ENCODE results near the gene ZNF892.

Gene ZNF892

DNA sequence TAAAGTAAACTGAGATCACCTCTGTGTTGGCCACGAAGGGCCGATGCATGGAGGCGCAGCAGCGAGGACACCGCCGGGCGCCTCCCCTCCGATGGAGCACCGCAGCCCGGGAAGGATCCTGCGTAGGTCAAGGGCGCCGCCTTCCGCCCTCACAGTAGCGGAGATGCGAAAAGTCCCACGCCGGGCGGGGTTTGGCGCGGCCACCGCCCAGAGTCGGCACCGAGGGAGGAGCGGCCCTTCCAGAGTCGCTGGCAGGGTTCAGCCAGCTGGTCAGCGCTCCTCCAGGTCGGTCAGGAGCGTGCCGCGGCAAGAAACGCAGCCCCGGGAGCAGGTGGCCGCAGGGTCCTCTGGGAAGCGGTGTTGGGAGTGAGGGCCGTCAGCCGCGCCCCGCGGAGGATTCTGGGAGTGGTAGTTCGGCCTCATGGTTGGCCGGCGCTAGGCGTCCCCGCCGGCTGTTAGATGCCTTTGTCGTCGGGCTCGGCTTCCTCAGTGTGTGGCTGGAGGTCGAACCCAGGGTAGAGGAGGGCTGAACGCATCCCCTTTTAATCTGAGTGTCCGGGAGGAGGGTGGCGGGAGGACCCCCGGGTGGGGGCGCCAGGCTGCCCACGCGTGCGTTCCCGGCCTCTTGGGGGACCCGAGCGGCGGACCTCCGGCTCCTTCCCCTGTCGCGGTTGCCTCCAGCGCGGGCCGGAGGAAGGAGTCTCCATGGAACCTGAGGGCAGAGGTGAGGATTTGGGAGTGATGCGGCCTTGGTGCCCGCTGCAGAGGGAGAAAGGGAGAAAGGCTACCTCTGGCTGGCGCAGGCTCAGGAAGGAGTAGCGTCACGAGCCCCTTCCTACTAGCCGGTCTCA is at the start of gene ZNF892:
TSS of gene ZNF892 (plus strand) at position 411 of the 851 bp plus-strand sequence. CDS start at position 706, 295 bp downstream.
- peak; percentile 46 to 94 (median 87) for DNase-seq

DNA sequence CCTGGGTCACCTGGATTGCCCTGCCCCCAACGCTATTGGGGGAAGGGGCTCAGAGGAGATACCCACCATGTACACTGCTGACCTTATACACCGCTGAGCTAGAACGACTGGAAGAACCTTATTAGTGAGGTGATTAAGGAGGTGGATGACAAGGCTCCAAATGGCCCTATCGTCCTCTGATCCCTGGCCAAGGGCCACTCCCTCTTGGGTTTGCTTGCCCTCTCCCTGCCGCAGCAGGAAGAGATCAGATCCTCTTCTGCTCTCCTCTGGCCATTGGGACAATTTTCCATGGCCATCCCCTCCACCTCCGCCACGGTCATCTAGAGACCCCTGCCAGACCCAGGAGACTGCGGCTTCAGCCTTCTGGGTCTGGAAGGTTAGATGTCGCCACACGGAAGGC is 48.9 kb upstream of the ZNF892 start:
- DNase-seq, result no peak

DNA sequence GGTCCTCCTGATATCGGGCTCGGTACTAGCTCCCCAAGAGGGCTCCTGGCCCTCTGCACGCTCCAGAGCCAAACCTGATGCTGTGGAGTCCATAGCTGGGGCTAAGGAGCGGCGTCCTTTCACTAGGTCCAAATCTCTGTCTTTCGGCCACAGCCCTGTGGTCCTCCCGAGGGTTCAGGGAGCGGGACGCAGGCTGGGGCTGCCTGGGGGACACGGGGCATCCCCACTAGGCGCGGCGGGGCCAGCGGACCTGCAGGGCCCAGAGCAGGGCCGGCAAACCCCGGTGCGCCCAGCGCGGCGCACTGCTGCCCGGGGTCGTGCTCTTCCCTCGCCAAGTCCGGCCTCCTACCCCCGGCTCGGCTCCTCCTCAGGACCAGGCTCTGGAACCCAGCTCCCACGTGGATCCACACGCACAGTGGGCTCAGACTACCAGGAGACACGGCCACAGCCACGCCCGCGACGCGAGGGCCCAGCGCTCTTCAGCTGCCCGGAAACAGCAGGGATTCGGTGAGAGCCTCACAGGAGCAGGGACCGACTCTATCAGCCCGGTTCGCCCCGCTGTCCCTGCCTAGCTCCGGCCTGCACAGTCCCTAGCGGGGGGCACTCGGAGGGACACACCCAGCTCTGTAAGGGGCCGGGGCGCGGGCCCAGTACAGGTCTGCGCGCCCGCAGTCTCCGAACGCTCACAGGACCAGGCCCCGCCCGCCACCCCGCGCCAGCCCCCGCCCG is 48.3 kb upstream of the ZNF892 start:
- DNase-seq, result peak in 48 of 58 donors; percentile 5 to 77 (median 42)

DNA sequence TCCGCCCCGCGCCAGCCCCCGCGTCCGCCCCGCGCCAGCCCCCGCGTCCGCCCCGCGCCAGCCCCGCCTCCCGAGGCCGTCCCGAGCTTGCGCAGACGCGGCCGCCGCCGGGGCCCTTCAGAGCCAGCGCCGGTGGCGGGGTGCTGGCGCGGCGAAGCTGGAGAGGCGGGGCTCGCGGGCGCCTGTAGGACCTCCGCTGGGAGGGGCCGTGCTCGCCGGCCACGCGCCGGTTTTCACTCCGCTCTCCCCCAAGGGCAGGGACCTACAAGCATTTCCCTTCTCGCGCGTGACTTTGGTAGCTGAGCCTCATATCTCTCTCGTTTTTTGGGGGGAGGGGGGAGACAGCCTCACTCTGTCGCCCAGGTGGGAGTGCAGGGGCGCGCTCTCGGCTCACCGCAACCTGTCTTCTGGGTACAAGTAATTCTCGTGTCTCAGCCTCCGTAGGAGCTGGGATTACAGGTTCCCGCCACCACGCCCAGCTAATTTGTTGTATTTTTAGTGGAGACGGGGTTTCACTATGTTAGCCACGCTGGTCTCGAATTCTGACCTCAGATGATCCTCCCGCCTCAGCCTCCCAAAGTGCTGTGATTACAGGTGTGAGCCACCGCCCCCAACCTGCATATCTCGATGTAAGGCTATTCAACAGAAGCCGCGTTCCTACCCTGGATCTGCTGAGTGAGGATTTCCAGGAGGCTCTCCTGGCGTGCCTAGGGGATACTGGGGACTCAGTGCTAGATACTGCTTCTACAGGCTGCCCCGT is 47.5 kb upstream of the ZNF892 start, which contains the start of gene ZNF514:
TSS of gene ZNF514 (minus strand) at position 159 of the 760 bp plus-strand sequence. CDS start 6,595 bp downstream, outside the sequence.
- DNase-seq, result peak in 53 of 58 donors; percentile 14 to 87 (median 64)

DNA sequence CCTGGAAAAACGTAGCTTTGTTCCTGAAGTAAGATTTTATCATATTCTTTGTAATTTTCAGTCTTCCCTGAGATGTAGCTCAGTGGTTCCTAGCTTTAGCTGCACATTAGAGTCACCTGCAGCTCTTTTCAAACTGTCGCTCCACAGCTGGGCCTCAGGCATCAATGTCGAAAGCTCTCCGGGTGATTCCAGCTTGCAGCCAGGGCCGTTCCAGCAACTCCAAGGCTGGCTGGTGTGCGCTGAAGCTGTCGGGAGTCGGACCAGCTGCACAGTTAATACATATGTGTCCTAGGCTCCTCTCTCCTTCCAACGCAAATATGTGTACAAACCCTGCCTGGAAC is 42.3 kb upstream of the ZNF892 start:
- no peak for DNase-seq

DNA sequence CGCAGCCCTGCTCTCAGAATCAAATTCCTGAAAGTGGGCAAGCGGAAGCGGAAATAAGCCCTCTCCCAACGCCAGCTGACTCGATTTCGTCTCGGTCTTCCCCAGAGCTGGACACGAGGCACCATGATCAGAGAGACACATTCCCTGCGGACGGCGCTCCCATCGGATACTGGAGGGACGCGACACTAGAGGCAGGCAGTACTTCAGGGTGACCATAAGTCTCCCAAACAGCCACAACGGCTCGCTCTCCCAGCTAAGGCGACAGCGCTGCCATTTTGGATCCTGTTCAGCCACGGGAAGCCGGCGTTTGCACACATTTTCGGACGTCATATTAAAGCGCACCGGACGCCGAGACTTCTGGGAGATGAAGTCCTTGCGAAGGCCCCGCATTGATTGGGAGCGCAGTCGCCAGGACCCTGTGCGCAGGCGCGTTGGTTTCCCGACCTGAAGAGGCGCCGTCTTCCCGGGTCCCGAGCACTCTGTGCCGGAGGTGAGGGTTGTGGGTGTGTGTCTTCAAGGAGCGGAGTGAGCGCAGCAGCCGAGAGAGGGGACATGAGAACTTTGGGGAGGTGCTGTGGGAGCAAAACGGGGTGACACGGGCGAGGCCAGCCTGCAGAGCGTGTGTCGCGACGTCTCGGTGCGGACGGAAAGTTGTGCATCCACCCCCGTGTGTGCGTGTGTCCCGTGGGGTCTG is 41.8 kb upstream of the ZNF892 start, which contains the start of gene ZNF2:
TSS of gene ZNF2 (plus strand) at position 439 of the 694 bp plus-strand sequence. CDS start 10,418 bp downstream, outside the sequence.
- DNase-seq, result peak; percentile 61 to 99 (median 96)

DNA sequence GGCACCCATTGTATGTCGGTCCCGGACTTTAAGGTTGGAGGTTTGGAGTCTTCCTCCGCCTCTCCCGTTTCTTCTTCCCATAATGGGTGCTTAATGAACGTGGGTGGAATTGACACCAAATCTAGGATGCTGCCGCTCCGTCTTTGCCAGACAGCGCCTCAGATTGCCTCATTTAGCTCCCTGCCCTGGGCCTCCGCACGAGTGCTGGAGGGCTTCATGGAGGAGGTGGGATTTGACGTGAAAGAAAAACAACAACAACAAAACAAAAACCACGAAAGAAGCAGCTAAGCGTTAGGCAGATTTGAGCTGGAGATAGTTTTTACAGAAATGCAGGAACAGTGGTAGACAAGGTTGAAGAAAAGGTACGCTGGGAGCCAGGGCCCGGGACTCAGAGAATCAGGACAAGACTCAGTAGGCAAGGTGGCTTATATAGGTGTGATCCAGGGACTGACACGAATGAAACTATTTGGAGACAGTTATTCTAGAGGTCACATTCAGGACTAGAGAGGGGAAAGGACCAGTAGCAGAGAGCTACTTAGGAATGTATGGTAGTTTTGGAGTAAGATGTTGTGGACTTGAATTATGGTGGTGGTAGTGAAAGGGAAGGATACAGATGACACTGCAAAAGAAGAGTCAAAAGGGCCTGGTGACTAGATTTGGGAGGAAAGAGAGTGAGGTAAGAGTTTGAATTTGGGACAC is 41.1 kb upstream of the ZNF892 start:
- no peak for DNase-seq

DNA sequence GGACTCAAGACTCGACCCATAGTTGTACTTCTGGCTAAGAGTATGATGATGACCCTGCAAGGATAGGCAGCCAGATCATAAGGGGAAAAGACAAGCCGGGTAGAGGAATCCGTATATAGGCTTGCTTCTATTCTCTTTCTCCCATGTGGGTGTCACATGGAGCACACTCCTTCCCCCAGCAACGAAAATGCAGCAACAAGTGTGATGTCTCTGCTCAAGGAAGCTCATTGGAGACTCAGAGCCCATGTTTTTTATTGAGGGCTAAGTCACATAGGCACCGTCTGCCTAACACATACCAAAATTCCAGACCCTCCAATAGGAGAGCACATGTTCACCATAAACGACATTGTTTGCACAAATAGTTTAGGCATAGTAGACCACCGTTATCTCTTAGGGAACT is 35.4 kb upstream of the ZNF892 start:
- no peak for DNase-seq

DNA sequence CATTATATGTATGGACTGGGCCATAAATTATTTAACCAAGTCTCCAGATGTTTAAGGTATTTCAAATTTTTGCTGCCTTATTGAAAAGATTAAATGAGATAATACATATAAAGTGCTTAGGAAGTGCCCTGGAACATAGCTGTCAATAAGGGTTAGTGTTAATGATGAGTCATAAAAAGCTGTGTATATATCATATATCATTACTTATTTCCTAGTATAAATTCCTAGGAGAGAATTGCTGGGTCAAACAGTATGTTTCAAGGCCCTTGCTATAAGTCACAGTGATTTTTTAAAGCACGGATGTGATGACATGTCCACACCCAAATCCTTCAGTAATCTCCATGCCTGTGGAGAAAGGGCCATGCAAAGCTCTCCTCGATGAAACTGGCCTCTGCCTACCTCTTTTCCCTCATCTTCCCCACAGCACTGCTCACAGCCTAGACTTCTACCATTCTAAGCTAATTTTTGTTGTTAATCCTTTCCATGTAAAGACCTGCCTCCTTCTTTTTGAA is 33.2 kb upstream of the ZNF892 start:
- DNase-seq, result no peak

DNA sequence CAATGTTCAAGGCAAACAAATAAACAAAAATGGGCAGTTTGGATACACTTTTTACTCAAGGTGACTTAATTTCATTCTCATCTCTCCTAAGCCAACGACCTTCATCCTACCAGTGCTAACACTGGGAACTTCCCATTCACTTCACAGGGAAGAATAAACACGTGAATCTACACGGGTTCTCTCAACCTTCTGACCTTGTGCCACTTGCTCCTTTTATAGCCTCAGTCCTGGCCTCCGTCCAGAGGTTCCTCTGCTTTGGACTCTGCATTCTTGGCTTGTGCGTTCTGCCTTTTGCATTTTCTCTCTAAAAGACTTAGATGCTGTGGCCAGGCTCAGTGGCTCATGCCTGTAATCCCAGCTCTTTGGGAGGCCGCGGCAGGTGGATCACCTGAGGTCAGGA is 27.9 kb upstream of the ZNF892 start:
- DNase-seq, result no peak

DNA sequence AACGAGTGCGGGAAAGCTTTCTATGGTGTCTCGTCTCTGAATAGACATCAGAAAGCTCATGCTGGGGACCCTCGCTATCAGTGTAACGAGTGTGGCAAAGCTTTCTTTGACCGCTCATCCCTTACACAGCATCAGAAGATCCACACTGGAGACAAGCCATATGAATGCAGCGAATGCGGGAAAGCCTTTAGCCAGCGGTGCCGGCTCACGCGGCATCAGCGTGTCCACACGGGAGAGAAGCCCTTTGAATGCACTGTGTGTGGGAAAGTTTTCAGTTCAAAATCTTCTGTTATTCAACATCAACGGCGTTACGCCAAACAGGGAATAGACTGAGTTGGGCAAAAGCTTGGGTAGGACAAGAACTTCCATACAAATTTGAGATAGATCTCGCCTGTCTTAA is 25.5 kb upstream of the ZNF892 start:
- no peak for DNase-seq

DNA sequence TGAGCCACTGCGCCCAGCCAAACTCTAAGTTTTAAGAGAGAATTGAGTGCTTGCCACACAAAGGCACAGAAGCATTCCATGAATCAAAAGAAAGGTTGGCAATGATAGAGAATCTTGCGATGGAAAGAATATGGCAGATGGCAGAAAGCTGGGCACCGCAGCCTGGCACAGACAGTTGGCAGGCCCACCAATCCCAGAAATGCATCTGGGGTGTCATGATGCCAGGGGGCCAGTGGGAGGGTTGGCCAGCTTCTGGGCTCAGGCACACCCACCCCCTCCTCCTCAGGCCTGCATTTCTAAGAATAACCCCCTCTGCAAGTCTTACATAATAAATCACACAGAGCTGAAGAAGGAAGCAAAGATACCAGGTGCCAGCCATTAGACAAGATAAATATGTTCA is 22.1 kb upstream of the ZNF892 start:
- DNase-seq, result peak in 36 of 58 donors; percentile 4 to 69 (median 34)

DNA sequence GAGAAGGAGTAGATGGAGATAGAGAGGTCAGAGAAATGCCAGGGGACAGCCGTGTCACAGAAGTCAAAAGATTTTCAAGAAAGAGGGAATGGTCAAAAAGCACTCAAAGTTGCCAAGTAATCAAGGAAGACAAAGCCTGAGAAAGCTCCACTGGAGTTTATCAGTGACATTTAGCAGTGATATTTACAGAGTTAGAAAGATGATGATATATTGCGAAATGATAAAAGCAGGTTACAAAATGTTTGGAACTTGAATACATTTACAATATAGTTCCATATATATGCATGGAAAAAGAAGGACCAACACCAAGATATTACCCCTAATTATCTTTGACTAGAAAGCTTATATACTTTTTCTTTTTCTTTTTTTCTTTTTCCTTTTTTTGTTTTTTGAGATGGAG is 21.3 kb upstream of the ZNF892 start:
- no peak for DNase-seq

DNA sequence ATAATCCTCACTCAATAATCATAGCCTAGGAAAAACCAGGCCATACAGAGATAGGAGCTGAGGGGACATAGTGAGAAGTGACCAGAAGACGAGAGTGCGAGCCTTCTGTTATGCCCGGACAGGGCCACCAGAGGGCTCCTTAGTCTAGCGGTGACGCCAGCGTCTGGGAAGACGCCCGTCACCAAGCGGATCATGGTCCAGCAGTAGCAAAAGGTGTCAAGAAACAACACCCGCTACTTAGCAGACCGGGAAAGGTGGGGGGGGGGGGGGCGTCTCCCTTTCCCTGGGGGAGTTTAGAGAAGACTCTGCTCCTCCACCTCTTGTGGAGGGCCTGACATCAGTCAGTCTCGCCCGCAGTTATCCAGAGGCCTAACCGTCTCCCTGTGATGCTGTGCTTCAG is 14.4 kb upstream of the ZNF892 start:
- peak in 44 of 58 donors; percentile 1 to 81 (median 42) for DNase-seq

DNA sequence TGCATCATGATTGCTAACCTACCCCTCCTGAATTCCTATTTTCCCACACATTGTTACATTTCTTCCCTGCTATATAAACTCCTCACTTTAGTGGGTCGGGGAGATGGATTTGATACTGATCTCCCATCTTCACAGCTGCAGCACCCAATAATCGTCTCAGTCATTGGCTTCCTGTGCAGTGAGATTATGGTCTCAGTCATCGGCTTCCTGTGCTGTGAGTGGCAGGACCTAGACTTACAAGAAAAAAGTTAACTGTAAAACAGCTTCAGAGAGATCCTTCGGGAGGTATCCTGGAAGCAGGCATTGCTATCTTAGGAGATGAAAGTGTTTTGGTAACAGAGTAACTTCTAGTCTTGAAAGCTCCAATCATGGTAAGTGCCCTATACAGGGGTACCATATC is 3.4 kb upstream of the ZNF892 start:
- no peak for DNase-seq

DNA sequence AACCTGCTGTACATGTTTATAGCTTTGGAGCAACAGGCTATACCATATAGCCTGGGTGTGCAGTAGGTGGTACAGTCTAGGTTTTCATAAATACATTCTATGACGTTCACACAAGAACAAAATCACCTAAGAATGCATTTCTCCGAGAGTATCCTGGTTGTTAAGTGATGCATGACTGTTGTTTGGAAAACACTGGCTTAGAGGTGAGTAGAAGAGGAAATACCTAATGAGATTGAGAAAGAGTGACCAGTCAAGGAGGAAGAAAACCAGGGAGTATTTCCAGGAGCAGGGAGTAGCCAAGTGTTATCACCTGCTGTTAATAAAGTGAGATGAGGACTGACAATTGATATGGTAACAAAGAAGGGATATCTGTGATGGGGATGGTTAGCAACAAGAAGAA is 2.9 kb upstream of the ZNF892 start:
- no peak for DNase-seq

DNA sequence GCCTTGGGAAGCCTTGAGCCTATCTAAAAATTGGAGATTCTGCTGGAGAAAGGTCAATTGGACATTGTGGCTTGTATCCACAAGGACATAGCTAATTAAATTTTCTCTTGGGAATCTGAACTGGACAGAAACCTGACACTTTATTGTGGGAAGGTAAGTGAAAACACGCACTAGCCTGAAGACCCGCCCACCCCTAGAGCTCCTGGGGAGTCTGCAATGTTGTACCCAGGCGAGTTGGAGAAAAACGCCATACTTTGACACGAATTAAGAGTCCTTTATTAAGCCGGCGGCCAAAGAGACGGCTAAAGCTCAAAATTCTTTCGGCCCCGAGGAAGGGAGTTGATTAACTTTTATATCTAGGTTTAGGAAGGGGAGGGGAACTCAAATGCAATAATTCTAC is 1.2 kb upstream of the ZNF892 start:
- DNase-seq, result no peak

DNA sequence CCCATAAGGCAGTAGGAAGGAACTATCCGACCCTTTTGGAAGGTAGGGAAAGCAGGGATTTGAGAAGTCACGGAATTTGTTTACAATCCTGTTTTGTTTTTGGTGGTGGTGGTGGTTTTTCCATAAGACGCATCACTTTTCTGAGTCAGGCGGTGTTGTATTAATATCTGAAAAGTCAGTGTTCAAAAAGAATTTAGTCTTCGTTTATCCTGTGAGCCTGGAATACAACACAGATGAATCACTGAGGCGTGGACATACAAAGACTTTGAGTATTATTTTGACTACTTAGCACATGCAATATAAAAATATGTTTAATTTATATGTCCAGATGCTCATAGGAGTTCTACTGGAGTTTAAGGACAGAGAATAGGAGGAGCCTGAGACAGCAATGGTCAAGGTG is 785 bp downstream of the ZNF892 start:
- DNase-seq, result no peak

DNA sequence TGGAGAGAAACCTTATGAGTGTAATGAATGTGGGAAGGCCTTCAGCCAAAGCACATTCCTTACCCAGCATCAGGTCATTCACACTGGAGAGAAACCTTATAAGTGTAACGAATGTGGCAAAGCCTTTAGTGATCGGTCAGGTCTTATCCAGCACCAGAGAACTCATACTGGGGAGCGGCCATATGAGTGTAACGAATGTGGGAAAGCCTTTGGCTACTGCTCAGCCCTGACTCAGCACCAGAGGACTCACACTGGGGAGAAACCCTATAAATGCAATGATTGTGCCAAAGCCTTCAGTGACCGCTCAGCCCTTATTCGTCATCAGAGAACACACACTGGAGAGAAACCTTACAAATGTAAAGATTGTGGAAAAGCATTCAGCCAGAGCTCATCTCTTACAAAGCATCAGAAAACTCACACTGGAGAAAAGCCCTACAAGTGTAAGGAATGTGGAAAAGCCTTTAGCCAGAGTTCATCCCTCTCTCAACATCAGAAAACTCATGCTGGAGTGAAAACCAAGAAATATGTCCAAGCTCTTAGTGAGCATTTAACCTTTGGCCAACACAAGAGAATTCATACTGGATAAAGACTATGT is 7.8 kb downstream of the ZNF892 start:
- DNase-seq, result no peak

DNA sequence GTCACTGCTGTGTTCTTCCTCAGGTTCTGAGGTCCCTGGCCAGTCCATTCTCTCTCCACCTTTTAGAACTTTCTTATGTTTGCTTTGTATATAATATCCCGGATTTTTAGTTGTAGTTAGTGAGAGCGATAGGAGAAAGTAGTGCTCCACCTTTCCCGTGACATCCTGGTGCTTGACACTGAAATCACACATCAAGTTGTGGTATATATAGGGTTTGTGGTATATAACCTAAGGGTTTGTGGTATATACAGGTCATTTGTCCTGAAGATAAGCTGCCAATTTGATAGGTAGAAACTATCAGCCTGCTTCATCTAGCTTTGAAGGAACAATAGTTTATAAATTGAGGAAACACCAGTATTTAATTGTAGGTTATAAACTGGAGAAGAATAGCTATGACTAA is 13.1 kb downstream of the ZNF892 start:
- no peak for DNase-seq
